Nucleus accumbens (tissue), 56 donors: ENCODE measurements around the gene HSF2BP.
"Not testable (repeated sequence)": the region's sequence is repeated elsewhere in the genome, so short reads cannot be mapped to it uniquely, and the experiment has no call there.

Source experiments
- DNase-seq, 56 donors: peaks; one replicate each; lab custom pipeline; 2025; lab: John Stamatoyannopoulos, UW

Gene HSF2BP

DNA sequence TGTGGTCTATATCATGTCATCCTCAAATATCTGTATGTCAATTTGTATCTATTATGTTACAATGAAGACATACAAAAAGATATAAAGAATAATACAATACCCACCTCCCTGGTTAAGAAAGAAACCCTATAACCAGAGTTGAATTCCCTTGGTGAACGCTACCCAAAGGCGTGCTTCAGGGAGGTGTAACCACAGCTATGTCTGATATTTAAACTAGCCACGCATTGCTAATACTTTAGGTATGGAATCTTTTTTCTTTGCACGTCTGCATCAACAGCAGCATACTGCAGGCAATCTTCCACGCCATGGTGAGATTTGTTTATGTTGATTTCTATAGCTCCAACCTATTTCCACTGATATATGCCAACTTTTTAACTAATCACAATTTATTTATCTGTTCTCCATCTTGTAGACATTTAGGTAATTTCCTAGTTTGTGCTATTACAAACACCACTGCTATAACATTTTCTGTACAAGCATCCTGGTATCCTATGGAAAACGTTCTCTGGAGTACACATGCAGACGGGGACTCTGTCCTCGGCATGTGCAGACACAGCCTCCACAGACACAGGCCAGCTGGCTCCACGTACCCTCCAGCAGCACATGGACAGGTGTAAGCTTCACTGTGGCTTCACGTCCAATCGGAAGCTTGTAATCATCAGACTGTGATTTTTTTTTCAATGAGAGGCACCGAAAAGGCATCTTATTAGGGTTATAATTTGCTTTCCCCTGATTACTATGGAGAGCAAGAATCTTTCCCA, 58.5 kb downstream of the HSF2BP start:
- DNase-seq, result no peak

DNA sequence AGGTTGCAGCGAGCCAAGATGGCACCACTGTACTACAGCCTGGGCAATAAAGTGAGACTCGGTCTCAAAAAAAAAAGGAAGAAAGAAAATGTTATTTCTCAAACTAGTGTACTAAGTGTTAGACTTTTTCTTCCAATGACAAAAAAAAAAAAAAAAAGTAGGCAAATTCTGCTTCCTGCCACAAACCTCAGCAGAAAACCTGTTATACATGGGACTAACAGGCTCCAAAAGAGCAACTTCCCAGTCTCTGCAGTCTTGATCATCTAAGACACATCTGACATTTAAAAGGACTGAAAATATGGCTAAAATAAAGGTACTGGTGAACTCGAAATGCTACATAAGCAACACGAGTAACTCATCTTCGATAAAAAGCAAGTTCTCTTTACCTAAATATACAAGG, 59.6 kb downstream of the HSF2BP start:
- DNase-seq, result no peak

DNA sequence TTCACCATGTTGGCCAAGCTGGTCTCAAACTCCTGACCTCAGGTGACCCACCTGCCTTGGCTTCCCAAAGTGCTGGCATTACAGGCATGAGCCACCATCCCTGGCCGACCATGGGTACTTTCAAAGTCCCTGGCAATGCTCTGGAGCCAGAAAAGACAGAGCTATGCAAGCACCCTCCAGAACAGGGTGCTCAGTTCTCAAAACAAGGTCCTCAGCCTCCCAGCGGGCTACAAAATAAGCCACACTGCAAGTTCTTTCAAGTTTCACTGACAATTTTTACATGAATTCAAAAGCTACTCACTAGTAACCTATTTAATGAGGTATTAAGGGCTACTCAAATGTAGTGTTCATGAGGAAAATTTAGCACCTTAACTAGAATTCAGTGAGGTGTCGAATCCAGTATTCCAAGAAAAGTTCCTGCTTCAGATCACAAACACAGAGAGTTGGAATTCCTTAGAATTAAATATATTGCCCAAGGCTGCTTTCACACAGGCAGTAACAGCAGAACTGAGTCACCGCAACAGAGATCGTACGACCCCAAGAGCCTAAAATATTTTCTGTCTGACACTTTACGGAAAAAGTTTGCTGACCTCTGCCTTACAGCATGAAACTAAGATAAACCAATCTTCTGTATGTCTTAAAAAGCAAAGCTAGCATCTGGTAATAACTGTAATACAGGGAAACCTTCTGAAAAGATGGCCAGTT, 60.7 kb downstream of the HSF2BP start:
- no peak for DNase-seq

DNA sequence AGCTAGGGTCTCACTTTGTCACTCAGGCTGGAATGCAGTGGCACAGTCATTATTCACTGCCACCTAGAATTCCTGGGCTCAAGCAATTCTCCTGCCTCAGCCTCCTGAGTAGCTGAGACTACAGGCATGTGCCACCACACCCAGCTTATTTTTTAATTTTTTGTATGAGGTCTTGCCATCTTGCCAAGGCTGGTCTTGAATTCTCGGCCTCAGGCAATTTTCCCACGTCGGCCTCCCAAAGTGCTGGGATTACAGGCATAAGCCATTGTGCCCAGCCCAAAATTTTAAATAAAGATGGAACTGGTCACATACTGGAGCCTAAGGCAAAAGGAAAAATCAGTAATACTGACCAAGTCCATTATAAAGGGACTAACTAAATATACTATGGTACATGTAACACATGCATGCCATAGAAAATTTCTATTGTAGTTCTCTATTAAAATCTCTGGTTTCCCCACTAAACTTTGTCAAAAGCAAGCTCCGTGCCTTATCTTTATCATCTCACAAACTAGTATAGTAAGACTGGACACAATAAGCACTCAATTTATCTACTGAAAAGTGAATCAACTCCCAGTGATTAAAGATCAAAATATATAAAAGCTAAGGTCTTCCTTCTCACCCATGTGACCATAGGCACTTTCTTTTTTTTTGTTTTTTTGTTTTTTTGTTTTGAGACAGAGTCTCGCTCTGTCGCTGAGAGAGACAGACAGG, 61.6 kb downstream of the HSF2BP start:
- DNase-seq, result no peak

DNA sequence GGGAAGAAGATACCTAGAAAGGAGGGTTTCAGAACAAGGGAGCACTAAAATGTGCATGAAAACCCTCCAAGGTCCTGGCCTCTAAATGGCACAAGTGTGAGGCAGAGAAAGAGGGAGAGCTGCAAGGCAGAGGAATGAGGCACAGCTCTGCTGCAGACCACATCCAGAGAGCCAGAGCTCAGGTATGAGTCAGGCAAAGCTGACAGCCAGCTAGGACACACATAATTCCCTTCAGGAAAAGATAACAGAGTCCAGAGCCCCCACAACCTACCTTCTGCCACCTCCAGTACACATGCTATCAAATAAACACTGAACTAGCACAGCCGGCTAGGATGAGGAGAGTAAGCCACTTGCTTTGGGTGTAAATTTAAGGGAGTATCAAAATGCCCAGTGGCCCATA, 62.2 kb downstream of the HSF2BP start:
- no peak for DNase-seq

DNA sequence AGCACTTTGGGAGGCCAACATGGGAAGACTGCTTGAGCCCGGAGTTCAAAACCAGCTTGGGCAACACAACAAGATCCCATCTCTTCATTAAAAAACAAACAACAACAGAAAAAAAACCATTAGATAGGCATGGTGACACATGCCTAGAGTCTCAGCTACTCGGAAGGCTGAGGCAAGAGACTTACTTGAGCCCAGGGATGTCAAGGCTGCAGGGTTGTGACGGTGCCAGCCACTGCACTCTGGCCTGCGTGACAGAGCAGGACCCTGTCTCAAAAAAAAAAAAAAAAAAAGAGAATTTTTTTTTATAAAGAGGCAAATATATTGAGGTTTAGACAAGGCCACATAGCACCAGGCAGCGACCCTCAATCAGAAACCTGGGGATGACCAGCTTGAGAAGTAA, 62.7 kb downstream of the HSF2BP start:
- DNase-seq, result no peak

DNA sequence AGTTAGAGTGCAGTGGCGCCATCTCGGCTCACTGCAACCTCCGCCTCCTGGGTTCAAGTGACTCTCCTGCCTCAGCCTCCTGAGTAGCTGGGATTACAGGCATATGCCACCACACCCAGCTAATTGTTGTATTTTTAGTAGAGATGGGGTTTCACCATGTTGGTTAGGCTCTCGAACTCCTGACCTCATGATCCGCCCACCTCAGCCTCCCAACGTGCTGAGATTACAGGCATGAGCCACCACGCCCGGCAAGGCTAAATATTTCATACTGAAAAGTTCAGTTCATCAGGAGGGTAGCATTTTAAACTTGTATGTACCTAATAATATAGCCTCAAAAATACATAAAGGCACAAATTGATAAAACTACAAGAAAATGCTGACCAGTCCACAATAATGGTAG, 63.5 kb downstream of the HSF2BP start:
- DNase-seq, result not testable (repeated sequence)

DNA sequence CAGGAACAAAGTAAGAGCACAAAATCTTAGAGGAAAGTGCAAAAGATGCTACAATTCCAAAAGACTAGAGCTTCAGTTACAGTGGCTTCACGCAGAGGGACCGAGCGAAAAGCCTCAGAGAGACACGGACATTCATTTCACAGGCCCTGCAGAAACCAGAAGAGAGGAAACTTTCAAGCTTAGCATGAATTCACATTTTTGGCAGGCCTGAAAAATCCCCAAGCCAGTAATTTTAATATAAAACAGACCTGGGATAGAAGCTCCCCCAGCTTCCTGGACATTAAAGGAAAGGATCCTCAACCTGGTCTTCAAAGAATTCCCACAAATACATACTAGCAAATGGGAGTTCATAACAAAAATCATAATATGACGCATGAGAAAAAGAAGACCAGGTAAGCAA, 66.2 kb downstream of the HSF2BP start:
- no peak for DNase-seq

DNA sequence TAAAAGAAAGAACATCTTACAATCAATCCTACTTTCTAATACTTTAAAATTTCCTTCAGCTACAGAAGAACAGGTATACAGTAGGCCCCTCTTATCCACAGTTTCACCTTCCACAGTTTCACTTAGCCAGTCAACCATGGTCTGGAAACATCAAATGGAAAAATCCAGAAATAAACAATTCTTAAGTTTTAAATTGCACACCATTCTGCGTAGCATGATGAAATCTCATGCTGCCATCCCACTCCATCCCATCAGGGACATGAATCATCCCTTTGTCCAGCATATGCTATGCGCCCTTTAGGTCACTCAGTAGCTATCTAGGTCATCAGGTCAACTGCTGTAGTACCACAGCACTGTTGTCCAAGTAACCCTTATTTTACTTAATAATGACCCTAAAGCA, 67.7 kb downstream of the HSF2BP start:
- DNase-seq, result no peak

DNA sequence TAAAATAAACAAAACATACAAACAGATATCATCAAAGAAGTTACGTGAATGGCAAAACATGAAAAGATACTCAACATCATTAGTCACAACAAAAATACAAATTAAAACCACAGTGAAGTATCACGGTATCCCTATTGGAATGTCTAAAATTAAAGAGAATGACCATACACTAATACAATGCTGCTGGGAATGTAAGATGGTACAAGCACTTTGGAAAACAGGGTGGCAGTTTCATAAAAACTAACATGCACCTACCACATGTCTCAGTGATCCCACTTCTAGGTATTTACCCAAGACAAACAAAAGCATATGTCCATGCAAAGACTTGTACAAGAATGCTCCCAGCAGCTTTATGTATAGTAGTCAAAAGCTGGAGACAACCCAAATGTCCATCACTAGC, 69.1 kb downstream of the HSF2BP start:
- DNase-seq, result no peak

DNA sequence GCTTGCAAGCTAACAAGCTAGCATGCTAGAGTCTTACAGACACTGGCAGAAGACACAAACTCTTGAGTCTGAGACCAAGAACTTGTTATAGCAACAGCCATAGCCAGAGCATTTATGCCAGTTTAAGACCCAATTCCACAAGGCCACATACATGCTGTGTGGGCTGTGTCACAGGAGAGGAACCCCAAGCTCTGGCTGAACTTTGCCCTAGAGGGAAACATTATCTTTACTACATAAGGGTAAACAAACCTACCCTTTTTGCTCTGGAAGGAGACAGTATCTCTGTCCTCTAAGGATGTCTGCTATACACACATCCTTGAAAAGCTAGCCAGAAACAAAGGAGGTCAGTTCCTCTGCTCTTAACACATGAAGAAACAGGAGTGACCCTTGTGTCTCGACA, 70.3 kb downstream of the HSF2BP start:
- no peak for DNase-seq

DNA sequence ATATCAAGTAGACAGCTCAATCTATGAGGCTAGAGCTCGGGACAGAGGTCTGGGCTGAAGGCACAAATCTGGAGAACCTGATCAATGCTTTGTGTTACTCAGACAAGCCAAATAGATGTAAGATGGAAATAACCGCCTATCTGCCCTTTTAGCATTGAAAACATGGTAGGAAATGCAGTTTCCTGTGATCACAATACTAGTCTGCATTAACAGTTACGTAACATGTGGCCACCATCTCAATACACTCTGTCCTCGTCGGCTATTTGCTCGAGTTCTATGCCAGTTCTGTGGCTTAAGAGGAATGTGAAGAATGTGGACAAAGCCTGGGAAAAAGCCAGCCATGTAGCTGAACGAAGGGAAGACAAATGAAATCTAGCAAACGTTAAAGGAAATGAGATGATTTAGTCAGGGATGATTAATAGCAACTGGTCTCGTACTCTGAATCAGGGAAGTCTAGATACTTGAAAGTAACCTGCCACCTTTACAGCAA, 73.3 kb downstream of the HSF2BP start:
- DNase-seq, result no peak

DNA sequence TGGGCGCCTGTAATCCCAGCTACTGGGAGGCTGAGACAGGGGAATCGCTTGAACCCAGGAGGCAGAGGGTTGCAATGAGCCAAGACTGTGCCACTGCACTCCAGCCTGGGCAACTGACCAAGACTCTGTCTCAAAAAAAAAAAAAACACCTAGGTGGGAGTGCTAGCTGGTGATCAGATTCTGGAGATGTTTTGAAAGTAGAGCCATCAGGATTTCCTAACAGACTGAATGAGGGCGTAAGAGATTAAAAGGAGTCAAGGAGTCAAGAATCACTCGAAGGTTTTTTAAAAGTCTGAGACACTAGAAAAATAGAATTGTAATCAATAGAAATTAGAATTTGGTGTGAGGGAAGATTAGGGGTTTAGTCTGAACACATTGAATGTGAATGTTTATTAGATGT, 73.8 kb downstream of the HSF2BP start:
- no peak for DNase-seq

DNA sequence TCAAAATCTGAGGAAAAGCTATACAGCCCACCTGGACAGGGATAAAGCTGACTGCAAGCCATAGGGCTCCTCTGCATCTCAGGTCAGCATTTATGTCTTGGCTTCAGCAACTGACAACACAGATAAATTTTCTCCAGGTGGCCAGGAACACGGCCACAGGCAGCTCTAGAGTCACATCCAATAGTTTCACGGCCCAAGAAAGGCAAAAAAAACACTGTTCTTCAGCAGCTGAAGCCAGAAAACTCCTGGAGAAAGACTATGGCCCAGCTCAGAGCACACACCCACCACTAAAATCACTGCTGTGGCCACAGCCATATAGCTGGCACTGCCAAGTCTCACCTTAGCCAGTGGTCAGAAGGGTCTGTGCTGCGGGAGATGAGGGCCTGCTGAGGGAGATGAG, 77.8 kb downstream of the HSF2BP start:
- no peak for DNase-seq

DNA sequence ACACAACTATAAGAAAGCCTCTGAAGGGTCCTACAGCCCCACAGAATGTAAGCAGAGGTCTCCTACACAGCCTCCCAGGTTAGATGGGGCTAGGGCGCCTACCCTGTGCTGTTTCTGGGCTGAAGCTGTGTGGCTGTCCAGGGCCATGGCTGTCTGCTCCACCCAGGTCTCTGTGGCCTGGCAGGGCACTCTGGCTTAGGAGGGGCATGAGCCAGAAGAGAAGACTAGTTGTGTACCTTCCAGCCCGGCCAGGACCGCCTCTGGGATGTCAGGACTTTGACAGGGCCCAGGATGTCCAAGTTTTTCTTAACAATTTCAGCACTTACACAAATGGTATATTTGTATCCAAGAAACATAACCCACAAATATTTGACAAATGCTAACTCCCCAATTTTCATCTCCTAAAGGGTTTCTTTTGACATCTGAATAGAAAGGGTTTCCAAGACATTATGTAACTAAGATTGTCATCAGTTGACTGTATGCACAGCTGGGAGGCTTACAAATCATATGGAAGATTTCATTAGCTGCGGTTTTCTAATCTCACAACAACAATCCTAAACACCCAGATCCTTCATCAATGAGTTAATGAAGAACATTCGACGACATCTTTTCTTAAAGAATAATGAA, 80.5 kb downstream of the HSF2BP start:
- DNase-seq, result no peak

DNA sequence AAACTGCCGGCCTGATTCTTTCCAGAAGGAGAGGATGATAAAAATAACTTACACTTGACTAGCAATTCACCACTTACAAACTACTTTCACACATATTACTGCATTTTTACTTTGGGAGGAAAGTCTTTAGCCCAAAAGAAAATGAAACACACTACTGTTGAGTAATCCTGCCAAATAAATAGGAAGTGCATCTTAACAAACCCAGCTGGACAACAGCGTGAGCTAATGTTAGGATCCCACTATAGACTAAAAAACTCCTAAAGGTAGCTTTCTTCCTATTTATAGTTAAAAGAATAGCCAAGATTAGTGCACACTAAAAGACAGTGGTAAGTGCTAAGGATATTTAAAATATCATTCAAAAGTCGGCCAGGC, 83.8 kb downstream of the HSF2BP start:
- no peak for DNase-seq

DNA sequence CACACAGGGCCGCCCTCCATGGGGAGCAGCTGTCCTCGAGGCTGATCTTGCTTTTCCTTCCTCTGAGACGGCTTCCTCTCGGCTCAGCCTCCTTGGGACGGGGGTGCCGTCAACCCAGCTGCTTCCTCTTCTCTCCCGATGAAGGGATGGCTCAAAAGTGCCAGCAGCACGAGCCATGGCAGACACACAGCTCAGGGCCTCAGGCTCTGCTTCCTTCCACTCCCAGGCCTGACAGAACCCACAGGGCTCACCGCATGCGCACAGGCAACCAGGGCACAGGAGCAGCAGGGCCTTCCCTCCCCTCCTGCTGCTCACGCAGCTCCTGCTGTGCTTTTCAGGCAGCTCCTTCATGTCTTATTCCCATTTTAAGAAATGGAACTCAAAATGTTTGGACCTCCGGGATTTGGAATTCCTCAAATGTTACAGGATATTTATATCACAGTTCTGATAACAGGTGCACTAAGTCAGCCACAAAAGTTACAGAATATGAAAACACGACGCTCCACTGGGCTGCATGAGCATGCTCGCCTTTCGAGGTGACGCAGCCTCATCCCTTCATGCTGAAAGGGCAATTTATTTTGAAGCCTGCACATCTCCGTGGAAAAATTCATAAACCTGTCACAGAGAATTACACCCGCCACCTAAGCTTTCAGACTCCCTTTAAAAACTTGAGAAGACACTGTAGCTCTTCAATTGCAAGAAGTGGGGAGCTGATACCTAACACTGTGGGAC, 84.4 kb downstream of the HSF2BP start:
- peak in 17 of 56 donors; percentile 3 to 40 (median 14) for DNase-seq

DNA sequence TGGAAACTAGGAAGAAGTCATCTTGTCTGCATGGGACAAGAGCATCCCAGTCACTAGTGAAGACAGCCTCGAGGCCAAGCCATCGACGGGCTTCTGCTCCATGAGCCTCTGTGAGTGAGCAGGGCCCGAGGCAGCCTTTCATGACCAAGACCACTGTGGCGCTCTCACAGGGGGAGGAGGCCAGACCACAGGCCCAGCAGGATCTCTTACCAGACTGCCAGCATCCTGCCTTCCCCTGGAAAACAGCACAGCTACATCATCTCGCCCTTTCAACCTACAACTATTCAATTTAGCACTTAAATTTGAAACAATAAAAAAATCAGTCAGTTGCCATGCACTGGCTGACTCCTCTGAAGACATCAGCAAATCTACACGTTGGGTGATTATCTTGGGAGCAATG, 85.4 kb downstream of the HSF2BP start:
- no peak for DNase-seq

DNA sequence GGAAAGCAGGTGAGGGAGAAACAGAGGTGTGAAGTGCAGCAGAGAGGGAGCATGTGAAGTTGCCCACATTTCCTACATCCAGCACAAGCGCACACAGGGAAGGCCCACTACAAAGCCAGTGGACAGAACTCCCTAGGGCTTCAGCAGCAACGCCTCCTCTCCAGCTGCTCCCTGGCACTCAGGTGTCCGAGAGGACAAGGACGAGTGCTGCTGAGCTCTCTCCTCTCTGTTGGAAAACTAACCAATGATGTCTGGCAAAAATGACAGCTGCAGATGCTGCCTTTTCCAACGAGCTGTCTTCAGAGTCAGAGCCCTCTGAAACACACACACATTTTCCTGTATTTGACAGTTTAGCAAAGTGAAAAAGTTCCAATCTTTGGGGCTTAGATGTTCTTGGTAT, 86.8 kb downstream of the HSF2BP start:
- DNase-seq, result no peak

DNA sequence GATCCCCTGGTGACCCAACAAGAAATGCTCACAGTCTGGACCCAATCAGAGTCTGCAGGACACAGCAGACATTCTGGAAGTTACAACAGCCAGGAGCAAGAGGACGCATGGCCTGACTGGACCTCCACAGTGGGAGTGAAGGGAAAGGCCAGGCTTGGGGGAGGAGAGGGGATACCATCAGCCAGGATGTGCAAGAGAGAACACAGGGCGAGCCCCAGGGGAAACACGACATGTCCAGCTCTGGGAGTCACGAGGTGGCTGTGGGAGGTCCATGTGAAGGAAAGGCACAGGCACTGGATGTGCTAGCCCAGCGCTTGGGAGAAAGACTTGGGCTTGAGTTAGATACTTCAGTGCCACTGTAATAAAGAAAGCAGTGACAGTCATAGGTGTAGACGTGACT, 87.3 kb downstream of the HSF2BP start:
- no peak for DNase-seq
